Ishikawa (cell line): Measurements from ENCODE around the gene NRXN3.

Experiments used
- CREB1 ChIP-seq: IDR thresholded peaks from 2 replicates; pipeline ENCODE4 v1.6.1; 2012; ENCODE audit warnings: low read depth
- EP300 ChIP-seq: IDR thresholded peaks from 2 replicates; pipeline ENCODE4 v1.6.1; 2012; ENCODE audit warnings: borderline replicate concordance
- FOXM1 ChIP-seq: IDR thresholded peaks from 2 replicates; pipeline ENCODE4 v1.6.1; 2012; ENCODE audit warnings: low read depth, borderline replicate concordance
- NFIC ChIP-seq: IDR thresholded peaks from 2 replicates; pipeline ENCODE4 v1.6.1; 2012
- RAD21 ChIP-seq: IDR thresholded peaks from 2 replicates; pipeline ENCODE4 v1.6.1; 2012; ENCODE audit warnings: low read depth
- REST ChIP-seq: IDR thresholded peaks from 2 replicates; pipeline ENCODE4 v1.6.1; 2012; ENCODE audit warnings: low read depth, mild to moderate bottlenecking
- TAF1 ChIP-seq: IDR thresholded peaks from 2 replicates; pipeline ENCODE4 v1.6.1; 2012; ENCODE audit warnings: low read depth, mild to moderate bottlenecking
- YY1 ChIP-seq: IDR thresholded peaks from 2 replicates; pipeline ENCODE4 v1.6.1; 2012; ENCODE audit warnings: low read depth
- ZBTB7A ChIP-seq: IDR thresholded peaks from 2 replicates; pipeline ENCODE4 v1.6.1; 2012; ENCODE audit warnings: low read depth

- no peak for TF ChIP-seq RAD21
- no peak for TF ChIP-seq EP300
- no peak for TF ChIP-seq ZBTB7A
- TF ChIP-seq FOXM1: no peak
- TF ChIP-seq YY1: no peak
- no peak for TF ChIP-seq REST
- TF ChIP-seq NFIC: no peak
- TF ChIP-seq TAF1: no peak
- TF ChIP-seq CREB1: no peak
Measured at GRCh38 chr14:79766511-79766910, 1596.3 kb downstream of the NRXN3 start.
